ENCODE measurements around the gene RLN3.

DNA sequence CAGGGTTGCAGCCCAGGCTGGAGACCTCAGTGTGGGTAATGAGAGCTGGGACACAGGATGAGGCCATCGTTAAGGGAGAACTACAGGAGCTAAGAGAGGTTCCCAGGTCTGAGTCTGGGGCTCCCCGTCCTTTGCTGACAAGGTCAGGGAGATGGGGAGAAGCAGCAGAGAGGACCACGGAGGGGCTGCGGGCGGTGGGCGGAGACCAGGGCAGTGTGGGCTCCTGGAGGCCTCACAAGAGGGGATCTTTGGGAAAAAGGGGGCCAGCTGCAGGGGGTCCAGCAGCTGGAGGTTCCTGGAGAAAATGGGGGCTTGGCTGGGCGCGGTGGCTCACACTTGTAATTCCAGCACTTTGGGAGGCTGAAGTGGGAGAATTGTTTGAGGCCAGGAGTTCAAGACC lies 37.9 kb upstream of the RLN3 start:
- TF ChIP-seq, protein P1, sequence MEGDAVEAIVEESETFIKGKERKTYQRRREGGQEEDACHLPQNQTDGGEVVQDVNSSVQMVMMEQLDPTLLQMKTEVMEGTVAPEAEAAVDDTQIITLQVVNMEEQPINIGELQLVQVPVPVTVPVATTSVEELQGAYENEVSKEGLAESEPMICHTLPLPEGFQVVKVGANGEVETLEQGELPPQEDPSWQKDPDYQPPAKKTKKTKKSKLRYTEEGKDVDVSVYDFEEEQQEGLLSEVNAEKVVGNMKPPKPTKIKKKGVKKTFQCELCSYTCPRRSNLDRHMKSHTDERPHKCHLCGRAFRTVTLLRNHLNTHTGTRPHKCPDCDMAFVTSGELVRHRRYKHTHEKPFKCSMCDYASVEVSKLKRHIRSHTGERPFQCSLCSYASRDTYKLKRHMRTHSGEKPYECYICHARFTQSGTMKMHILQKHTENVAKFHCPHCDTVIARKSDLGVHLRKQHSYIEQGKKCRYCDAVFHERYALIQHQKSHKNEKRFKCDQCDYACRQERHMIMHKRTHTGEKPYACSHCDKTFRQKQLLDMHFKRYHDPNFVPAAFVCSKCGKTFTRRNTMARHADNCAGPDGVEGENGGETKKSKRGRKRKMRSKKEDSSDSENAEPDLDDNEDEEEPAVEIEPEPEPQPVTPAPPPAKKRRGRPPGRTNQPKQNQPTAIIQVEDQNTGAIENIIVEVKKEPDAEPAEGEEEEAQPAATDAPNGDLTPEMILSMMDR (IDR thresholded peaks at IDR 0.05) = no peak
- TF ChIP-seq POLR2A (IDR thresholded peaks at IDR 0.05) = no peak

Data from body of pancreas (tissue), 4 donors.